ENCODE results near the gene STRBP.
"Not testable (repeated sequence)": the region's sequence is repeated elsewhere in the genome, so short reads cannot be mapped to it uniquely, and the experiment has no call there.

Gene STRBP

DNA sequence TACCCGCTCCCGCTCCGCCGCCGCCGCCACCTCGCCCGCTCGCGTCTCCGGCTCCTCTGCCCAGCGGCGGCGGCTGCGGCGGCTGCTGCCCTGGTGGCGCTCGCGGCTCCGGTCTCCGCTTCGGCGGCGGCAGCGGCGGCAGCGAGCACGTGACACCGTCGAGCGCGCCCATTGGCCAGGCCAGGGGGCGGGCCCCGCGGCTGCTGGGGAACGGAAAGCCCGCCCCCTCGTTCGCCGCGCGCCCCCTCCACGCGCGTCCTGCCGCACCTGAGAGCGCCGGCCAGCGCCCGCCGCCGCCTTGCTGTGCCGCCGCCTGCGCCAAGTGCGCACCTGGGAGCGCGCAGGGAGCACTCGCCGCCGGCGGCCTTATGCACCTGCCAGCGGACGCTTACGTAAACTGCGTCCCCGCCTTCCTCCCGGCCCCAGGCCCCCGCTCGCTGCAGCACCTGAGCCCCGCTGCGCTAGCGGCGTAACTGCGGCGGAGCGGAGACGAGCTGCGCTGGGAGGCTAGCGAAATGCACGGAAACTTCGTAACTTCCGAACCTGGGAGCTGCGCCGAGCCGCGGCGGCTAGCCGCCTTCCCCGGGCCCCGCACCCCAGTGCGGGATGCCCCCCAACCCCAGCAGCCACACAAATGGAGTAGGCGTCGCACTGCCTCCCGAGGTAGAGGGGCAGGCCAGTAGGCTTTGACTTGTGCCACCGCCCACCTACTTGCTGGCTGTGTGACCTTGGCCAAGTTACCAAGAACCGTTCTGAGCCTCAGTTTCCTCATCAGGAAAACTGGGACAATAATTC lies at the start of gene STRBP:
STRBP (minus strand) TSS at position 122 of the 795 bp plus-strand sequence. CDS start 84,452 bp downstream, outside the sequence.
- DNase-seq, result peak; percentile 94

DNA sequence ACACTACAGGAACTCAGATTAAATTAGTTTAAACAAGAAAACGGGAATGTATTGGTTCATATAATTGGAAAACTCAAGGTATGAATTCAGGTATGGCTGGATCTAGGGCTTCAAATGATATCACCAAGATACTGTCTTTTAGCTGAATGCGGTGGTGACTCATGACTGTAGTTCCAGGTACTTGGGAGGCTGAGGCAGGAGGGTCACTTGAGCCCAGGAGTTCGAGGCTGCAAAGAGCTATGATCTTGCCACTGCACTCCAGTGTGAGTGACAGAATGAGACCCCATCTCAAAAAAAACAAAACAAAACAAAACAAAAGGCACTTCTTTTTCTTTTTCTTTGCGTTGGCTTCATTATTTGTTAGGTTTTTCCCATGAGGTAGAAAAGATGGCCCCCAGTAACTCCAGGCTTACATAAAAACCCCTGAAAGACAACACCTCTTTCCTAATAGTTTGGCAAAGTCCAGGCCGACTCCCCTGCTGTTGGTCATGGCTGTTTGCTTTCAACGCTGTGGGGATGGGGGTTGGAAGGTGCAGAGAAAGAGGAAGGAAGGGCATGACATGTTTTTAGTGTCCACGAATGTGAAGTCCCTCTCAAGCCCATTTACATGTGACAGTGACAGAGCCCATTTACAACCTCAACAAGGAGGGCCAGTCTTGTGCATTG lies 47.8 kb upstream of the STRBP start:
- DNase-seq, result no peak

DNA sequence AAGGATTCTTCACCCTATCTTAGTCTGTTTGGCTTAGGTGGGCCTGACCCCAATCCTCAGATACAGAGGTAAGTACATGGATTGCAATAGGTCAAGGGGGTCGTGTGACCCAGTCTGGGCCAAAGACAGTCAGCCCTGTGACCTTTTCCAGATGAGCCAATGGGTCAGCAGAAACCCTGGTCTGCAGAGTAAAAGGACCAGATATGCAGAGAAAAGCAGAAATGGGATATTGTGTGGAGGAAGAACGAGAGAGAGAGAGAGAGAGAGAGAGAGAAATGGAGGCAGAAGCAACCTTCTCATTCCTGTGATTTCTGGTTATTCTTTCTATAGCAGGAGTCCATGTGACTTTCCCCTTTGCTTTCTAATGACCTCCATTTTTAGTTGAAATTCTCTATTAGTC lies 47.2 kb upstream of the STRBP start:
- no peak for DNase-seq

DNA sequence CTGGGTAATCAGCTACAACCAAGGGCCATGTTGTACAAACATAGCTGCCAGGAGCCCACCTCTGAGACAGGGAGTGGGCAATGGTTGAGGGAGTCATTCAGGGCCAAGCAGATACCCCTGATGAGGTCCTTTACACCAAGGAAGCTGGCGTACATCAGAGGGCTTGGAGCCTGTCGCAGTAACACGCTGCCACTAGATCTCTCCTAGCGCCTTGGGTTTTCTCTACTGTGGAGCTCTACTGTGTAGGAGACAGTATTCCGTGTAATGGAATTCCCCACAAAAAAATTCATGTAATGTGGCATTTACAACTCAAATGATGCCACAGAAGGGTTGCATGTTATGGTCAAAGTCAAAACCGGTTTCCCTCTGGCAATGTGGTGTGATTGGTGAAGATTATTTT lies 46.2 kb upstream of the STRBP start:
- DNase-seq, result no peak

DNA sequence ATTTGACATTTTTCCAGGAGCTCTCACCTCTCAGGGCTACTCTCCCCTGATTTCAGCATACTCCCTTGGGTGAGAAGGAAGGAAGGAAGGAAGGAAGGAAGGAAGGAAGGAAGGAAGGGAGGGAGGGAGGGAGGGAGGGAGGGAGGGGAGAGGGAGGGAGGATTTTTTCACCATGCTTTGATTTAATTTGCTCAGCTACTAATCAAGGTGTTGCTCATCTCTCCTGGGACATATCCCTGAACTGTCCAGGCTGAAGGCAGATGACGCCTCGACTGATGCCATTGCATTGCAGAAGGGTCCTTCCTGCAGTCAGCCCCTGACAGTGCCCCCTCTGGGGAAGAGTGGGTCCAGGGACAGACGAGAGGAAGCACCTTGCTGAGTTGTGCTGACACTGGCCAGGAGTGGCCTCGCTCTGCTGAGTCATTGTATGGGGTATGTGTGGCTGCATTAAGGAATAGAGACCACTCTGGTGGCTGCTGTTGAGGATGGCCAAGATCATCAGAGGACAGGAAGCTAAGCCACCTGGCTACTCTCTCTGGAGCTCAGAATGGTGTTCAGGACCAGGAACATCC lies 44.0 kb upstream of the STRBP start:
- no peak for DNase-seq

DNA sequence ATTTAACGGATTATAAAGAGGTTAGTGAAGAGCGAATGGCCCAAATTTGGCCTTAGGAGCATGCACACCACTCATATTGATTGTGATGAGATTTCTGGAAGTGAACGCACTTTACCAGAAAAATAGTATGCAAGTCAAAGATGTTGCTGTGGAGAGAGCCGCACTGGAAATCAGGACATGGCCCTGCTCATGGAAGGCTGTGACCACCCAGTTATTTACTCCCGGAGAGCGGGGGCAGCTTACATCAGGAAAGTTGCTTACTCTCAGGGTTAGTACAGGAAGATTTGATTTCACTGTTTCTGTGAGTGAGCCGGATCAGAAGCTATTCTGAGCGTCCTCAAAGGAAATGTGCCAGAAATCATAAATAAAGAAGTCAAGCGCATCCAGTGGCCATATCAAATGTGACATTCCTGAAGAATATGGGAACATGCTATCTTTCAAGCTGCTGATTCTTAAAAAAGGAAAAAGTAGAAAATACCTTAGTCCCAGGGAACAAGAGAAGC lies 42.9 kb upstream of the STRBP start:
- no peak for DNase-seq

DNA sequence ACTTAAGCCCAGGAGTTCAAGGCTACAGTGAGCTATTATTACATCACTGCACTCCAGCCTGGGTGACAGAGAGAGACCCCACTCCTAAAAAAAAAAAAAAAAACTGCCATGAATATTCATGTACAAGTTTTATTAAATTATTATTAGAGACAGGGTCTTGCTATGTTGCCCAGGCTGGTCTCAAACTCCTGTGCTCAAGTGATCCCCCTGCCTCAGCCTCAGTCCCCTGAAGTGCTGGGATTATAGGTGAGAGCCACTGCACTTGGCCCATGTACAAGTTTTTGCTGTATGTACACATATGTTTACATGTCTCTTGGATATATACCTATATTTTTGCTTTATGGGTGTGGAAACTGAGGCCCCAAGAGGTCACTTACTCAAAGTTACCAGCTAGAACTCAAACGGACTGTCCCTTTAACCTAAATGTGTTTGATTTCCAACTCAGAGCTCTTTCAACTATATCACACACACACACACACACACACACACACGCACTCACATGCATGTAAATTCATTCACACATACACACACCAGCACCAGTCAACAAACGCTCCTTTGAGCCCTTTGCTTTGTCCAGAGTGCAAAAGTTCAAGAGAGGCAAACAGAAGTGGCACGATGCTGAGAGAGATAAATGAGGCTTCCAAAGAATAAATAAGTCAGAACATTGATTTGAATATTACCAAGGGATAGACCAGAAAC lies 42.3 kb upstream of the STRBP start:
- DNase-seq, result no peak

DNA sequence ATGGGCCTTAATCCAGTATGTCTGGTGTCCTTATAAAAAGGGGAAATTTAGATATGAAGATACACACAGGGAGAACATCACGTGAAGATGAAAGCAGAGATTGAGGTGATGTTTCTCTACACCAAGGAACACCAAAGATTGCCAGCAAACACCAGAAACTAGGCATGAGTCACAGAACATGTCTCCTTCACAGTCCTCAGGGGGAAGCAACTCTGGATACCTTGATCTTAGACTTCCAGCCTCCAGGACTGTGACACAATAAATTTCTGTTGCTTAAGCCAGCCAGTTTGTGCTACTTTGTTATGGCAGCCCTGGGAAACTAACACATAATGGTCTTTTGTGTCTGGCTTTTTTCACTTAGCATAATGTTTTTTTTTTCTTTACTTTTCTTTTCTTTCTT lies 41.2 kb upstream of the STRBP start:
- DNase-seq, result no peak

DNA sequence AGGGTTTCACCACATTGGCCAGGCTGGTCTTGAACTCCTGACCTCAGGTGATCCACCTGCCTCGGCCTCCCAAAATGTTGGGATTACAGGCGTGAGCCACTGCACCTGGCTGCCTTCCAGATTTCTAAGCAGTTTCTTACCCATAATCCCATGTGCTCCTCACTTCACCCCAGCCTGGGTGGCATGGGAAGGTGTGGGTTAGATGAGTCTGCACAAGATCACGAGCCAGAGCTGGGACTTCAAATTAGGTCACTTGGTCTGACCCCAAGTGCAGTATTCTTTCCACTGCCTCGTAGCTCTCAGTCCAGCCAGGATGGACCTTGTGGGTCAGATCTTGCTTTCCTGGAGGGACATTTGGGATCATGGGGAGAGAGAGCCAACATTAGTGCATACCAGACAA lies 37.5 kb upstream of the STRBP start:
- no peak for DNase-seq

DNA sequence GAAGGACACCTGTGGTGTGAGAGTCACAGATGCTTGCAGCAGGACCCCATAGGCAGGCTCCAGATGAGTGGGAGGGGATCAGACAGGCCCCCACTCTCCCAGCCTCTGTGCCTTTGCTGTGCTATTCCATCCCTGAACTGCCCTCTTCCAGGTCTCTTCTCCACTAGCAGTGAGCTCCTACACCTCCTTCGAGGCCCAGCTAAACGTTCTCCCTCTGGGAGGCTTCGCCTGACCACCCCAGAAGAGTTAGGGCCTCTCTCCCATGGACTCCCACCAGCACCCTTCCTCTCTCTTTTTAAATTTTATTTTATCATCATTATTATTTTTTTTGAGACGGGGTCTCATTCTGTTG lies 35.9 kb upstream of the STRBP start:
- no peak for DNase-seq

DNA sequence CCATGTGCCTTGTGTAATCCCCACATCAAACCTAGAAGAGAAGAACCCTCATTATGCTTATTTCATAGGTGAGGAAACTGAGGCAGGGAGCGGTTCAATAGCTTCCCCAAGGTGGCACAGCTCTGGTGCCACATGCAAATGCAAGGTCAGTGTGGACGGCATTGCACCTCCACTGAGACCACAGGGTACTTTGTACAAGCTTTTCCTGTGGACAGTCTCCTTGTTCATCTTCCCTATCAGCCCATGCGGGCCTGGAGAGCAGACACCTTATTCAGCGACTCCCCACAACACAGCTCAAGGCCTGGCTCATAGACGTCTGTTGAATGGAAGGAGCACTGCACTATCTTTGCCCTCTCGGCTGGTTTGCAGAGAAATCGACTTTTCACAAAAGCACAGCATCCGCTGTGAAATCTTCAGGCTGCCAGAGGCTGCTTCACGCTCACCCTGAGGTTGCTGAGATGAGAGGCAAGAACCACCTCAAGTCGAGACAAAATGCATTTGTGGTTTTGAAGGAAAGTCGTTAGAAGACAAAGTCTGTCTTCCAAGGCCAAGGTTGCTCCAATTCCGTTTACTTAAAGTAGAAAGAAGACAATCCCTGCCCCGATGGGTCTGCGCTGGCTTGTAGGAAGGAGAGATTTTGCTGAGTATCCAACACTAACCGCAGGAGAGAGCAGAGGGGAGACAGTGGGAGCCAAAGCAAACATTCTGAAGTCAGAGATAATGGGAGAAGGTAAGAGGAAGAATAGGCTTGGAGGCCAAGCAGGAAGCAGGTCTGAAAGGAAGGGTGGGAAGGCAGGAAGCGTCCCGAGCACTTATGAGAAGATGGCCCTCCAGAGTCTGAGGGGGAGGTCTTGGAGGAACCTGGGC lies 34.2 kb upstream of the STRBP start:
- no peak for DNase-seq

DNA sequence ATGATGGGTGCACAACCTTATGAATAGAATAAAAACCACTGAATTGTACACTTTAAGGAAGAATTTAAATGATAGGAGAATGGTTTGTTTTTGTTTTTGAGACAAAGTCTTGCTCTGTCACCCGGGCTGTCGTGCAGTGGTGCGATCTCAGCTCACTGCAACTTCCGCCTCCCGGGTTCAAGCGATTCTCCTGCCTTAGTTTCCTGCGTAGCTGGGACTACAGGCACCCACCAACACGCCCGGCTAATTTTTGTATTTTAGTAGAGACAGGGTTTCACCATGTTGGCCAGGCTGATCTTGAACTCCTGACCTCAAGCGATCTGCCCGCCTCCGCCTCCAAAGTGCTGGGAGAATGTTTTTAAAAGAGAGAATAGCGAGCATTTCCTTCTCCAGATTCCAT lies 33.5 kb upstream of the STRBP start:
- not testable (repeated sequence) for DNase-seq

DNA sequence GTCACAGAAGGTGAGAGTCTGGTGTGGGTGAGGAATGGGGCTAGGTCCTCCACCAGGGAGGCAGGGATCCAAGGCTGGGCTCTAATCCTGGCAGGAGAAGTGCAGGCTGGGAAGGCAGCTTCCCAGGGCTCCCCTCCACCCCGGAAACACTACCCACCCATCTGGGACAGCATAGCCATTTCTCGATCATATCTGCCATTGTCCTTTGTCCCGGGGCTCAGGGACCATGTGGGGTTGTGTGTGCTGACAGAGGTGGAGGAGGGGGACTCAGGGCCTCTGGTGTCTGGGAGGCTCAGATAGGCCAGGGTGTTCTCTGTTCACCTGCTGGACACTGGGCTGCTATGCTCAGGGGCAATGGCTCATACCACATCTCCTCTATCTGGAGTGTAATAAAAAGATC lies 32.2 kb upstream of the STRBP start:
- no peak for DNase-seq

DNA sequence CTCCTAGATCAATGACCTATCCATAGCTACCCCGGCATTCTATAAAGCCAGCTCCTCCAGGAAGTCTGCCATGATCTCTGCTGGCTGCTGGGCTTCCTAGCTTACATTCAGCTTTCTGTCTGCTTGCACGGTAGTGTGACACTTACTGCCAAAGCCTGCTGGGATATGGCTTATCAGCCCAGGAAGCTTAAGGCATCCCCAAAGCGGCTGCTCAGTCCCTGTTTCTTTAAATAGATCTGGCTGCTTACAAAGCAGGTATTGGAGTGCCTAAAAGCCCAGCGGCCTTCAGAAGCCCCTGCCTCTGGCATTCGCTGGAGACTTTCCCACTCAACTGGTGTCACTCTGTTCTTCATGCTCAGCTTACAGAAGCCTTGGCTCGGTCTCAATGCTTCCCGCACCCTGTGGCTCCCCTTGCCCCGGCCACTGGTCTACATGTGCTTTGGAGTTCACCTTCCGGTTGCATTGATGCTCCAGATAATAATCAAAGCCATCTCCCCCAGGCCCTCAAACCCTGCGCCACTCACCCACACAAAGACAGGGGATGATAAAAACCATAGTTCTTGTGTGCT lies 31.3 kb upstream of the STRBP start:
- DNase-seq, result no peak

DNA sequence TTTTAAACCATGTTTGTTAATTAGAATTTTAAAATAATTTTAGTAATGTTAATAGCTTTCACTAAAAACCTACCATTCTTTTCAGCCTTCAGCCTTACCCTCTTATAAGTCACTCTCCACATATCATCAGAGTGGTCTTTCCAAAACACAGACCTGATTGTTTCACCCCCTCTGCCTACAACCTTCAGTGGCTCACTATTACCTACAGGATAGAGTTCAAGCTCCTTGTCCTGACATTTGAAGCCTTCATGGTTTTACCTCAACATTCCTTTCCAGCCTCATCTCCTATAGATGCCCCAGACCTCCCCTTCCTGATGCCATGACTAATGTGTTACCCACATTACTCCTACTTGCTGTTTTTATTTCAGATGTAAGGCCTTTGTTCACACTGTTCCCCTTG lies 27.8 kb upstream of the STRBP start:
- no peak for DNase-seq

DNA sequence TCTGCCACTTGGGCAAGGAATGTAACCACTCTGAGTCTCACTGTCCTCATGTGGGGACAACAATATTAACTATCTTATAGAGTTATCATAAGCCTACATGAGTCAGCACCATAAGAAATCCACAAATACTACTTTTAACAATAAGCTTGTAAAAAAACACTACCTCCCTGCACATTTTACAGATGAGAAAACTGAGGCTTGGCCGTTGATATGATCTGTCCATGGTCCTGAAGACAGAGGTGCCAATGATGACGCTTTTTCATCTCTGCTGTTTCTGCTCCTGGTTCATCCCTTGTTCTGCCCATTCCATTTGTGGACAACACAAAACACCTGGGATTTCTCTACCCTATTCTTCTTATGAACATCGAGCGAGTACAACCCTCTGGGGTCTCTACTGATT lies 23.4 kb upstream of the STRBP start:
- DNase-seq, result no peak

DNA sequence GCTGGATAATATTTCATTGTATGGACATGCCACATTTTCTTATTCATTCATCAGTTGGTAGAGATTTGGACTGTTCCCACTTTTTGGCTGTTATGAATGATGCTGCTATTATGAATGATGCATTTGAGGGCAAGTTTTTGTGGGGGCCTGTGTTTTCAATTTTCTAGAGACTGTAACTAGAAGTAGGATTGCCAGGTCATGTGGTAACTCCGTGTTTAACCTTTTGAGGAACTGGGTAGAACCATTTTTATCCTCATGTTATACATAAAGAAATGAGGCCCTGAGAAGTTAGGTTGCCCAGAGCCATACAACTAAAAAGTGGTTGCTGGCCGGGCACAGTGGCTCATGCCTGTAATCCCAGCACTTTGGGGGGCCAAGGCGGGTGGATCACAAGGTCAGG lies 22.4 kb upstream of the STRBP start:
- DNase-seq, result no peak

DNA sequence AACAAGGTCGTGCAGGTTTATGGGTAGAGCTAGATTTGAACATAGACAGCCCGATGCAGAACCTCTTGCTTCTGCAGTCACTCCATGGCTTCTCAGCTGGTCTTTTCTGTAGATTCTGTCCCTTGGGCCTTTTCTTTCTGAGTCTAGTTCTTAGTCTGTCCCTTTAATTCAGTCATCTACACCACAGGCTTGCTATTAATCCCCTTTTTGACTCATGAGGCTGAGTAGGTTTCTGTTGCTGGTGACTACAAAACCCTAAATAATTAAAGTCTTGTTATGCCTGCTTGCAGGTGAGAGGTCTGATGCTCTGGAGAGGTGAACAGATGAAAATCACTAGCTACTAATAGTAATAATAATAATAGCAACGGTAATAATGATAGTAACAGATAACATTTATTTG lies 19.3 kb upstream of the STRBP start:
- no peak for DNase-seq

DNA sequence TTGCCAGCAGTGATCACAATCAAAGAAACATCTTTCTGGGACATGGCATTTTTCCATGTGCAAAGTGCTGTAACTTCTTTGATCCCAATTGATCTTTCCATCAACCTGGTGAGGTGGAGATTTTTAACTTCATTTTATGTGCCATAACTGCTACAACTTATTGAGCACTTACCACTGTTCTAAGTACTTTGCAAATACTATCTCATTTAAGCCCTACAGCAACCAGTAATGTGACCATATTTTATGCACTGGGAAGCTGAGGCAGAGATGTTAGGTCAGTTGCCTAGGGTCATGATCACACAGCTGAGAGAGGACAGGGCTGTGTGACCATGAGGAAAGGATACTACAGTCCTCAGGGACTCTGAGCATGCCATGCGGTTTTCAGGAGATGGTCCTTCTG lies 17.9 kb upstream of the STRBP start:
- no peak for DNase-seq

DNA sequence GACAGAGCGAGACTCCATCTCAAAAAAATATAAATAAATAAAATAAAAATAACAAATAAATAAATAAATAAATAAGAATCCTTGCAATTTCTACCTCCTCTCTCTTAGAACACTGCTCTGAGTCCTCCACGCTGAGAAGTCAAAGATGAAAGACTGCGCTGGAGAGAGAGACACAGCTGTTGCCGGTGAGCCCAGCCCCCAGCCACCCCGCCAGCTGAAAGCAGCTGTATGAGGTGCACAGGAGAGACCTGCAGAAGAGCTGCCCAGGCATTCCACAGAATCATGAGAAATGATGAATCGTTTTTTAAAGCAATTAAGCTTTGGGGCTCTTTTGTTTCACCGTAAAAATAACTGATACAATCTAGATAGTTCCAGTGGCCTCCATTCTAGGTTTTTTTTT lies 16.3 kb upstream of the STRBP start:
- no peak for DNase-seq

DNA sequence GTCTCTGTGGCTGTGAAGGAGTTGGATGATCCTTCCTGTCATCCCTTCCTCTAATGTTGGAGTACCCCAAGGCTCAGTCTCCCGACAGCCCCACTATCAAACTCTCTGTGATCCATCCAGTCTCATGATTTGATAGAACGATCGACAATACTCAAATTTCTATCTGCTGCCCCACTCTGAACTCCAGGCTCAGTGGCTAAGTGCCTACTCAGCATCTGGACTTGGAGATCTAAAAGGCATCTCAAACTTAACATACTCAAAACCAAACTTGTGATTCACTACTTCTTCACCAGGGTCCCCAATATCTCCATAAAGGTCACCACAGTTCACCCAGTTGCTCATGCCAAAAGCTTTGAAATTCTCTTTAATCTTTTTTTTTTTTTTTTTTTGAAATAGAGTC lies 15.1 kb upstream of the STRBP start:
- no peak for DNase-seq

DNA sequence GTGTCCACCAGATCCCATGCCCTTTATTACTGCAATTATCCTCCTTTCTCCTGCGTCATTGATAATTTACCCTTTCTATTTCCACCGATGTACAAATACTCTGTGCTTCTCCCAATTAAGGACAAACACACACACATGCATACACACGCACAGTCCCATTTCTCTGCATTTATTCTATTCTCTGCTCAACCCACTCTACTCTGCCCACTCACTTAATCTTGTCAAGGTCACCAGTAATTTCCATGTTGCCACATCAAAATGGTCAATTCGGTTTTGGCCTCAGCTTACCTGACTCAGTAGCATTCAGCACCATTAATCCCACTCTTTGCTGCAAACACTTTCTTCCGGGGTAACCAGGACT lies 14.6 kb upstream of the STRBP start:
- DNase-seq, result no peak
